Stimulated activated naive CD8-positive, alpha-beta T cell treated with anti-CD3 and anti-CD28 coated beads, Interleukin-15, amount 100 ng/mL, for 72 hours (primary cell): ENCODE data around the gene SDK2.
A peak's percentile ranks its signal among the peaks of the same experiment; 100 is the strongest.

Experiments
- ATAC-seq: fragments of 150-1000 bp; cut with Tn5 transposase; 2 replicates; pipeline ENCODE4 v1.10.0; 2021; ENCODE audit warnings: mild to moderate bottlenecking, moderate library complexity
- DNase-seq, 2 donors: peaks; one replicate each; pipeline ENCODE4 v3.0.0; 2021 to 2022
- H3K27ac Mint-ChIP-seq, 2 donors: one replicate each; pipeline ENCODE4 v1.8.0; 2022; ENCODE audit warnings: mild to moderate bottlenecking in 2 of 2, mixed read lengths in 2 of 2, moderate library complexity in 2 of 2
- H3K27me3 Mint-ChIP-seq: one replicate; pipeline ENCODE4 v1.8.0; 2022; ENCODE audit warnings: mixed read lengths
- H3K4me1 Mint-ChIP-seq: one replicate; pipeline ENCODE4 v1.8.0; 2022; ENCODE audit warnings: mild to moderate bottlenecking, mixed read lengths
- H3K4me3 Mint-ChIP-seq, 2 donors: one replicate each; pipeline ENCODE4 v1.8.0; 2022; ENCODE audit warnings: mild to moderate bottlenecking in 2 of 2, mixed read lengths in 2 of 2, moderate library complexity in 1 of 2
- H3K9me3 Mint-ChIP-seq, 2 donors: one replicate each; pipeline ENCODE4 v1.8.0; 2022; ENCODE audit warnings: mixed read lengths in 2 of 2

SDK2 gene

DNA sequence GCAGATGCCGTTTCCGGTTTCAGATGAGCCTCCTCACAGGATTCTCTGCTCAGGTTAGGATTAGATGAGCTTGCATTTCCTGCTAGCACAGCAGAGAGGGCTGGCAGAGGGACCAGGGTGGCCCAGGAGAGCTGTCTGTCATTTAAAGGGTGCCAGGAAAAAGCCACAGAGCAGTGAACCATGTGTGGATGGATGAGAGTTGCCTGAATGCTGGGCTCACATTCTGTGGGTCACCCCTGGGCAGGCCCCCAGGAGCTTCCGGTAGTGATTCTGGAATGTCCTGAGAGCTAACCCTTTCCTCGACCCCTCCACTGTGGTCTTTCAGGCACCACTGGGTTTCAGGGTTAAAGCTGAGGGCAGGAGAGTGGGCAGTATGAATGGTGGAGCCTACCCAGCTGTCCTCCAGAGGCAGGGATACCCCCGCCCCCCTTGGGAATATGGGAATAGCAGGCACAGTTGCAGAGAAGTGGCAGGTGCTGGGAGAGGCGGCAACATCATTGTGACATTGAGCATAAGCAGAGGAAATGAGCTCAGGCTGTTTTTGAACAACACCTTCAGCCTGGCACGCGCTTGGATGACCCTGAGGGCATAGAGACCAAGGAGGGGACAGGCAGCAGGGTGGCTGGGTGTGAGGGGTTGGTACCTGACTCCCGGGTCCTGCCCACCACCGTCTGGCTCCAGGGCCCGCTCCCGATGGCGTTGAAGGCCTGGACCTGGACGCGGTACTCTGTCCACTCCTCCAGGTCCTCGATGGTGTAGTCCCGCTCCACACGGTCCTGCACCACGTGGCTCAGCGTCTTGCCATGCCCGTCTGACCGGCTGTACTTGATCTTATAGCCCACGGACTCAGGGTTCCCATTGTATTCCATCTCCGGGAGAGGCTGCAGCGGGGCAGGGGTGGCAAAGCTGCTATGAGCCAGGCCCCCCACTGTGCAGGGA lies 249.5 kb downstream of the SDK2 start:
- Mint-ChIP-seq H3K4me3 (no peak overlapping the region), H3K27me3 (no peaks in the 10 kb centered on the region), H3K9me3 (no peaks in the 10 kb centered on the region), H3K27ac (no peak overlapping the region), H3K4me1 (no peaks in the 10 kb centered on the region)
- ATAC-seq: no peak
- DNase-seq: no peak

DNA sequence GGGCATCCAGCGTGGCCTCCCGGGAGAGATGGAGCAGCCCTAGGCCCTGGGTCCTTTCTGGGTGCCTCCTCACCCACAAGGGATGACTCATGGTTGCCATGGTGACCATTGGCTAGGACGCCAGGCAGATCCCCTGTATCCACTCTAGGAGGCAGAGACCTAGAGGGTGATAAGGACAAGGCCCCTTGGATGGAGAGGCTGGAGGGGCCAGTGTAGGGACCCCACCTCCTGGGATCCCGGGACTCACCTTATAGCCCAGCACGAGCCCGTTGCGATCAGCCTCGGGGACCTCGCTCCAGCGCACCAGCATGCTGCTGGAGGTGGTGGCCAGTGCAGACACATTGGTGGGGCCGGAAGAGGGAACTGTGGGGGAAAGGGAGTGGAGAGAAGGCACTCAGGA lies 250.3 kb downstream of the SDK2 start:
- Mint-ChIP-seq H3K9me3 (no peaks in the 10 kb centered on the region), H3K4me1 (no peaks in the 10 kb centered on the region), H3K27me3 (no peaks in the 10 kb centered on the region), H3K27ac (no peak overlapping the region), H3K4me3 (no peak overlapping the region)
- DNase-seq (no peak), ATAC-seq (no peak)

DNA sequence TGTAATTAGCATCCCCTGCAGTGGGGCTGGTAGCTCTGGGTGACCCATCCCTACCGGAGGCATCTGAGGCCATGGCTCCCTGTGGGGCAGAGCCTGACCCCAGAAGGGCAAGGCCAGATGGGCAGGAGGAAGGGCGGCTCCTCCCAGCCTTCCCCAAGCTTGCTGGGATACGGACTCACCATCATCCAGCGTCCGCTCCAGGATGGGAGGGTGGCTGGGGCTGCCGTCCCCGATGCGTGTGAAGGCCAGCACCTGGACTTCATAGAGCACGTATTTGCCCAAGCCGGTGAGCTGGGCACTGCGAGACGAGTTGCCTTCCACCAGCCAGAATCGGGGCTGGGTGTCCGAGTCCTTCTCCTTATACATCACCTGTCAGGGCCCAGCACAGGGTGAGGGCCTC lies 250.9 kb downstream of the SDK2 start:
- Mint-ChIP-seq H3K4me1 (no peaks in the 10 kb centered on the region), H3K4me3 (no peak overlapping the region), H3K27me3 (no peaks in the 10 kb centered on the region), H3K27ac (no peak overlapping the region), H3K9me3 (no peaks in the 10 kb centered on the region)
- DNase-seq (no peak), ATAC-seq (no peak)

DNA sequence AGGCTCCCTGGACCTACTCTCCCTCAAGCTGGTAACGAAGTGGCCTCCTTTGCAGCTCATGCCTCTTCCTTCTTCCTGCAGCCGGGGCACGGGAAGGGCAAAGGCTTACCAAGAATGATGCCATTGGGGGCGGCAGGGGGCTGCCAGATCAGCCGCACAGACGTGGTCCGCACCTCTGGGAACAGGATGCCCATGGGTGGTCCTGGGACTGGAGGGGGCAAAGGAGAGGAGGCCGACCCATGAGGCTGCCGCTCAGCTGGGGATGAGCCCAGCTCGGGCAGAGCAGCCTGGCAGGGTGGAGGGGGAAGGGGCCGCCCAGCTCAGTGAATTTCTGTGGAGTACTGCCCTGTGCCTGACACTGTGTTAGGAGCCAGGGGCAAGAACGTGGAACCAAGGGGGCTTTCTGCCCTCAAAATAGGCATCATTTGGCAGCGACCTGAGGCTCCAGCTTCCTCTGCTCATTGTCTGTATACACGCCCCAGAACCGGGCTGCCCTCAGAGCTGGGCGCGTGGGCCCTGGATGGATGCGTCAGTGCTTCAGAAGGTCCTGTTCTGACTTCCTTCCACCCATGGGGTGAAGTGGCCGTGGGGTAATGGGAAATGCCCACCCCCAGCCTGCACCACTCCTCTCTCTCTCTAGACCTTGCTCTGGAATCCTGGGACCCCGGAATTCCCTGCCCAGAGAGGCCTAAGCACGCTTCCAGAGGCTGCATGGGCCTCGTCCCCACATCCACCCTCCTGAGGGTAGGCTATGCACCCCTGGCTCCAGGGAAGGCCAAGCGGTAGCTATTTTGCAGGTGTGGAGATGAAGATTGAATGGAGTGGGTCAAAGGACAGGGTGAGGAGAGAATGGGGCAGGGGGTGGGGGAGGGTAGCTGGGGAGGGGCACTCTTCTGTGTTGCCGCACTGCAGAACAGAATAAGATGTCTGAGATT lies 252.6 kb downstream of the SDK2 start:
- H3K4me1 Mint-ChIP-seq: no peaks in the 10 kb centered on the region
- no peaks in the 10 kb centered on the region for H3K27me3 Mint-ChIP-seq
- peak overlapping the region in 1 of 2 donors; percentile 27 for H3K27ac Mint-ChIP-seq
- ATAC-seq: no peak
- no peak for DNase-seq
- no peak overlapping the region for H3K4me3 Mint-ChIP-seq
- no peaks in the 10 kb centered on the region for H3K9me3 Mint-ChIP-seq

DNA sequence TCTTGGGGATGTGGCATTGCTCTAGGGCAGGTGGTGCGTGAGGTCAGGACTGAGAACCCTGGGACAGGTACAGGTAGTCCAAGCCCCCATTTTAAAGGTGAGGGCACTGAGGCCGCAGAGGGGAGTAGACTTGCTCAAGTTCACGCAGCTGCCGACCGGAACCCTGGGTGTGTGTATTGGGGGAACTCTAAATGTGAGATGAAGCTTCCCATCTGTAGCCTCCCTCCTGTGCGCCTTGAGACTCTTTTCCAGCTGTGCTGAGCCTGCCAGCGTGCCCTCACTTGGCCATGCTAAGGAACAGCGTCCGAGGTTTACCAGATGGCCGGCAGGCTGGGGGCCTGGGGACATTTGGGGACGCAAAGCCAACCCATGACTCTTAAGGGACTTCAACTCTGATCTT lies 253.4 kb downstream of the SDK2 start:
- Mint-ChIP-seq H3K4me1 (no peaks in the 10 kb centered on the region), H3K9me3 (no peaks in the 10 kb centered on the region), H3K4me3 (no peak overlapping the region), H3K27me3 (no peaks in the 10 kb centered on the region), H3K27ac (no peak overlapping the region)
- DNase-seq (no peak), ATAC-seq (no peak)

DNA sequence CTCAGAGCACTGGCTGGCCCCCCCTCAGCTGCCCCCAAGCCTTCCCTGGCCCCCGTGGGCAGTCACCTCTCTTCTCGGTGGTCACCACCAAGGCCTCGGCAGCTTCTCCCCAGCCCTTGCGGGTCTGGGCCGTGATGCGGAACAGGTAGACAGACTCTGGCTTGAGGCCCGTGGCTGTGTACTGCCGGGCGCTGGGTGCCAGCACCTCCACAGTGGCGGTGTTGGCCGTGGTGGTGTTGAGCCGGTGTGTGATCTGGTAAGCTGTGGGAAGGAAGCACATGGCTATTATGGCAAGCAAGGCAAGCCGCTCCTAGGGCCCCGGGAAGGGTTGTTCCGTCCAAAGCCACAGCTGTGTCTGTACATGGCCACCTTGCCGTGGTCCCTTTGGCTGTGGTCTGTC lies 254.0 kb downstream of the SDK2 start:
- DNase-seq: no peak
- Mint-ChIP-seq H3K4me3 (no peak overlapping the region), H3K27ac (no peak overlapping the region), H3K4me1 (no peaks in the 10 kb centered on the region), H3K9me3 (no peaks in the 10 kb centered on the region), H3K27me3 (no peaks in the 10 kb centered on the region)
- no peak for ATAC-seq

DNA sequence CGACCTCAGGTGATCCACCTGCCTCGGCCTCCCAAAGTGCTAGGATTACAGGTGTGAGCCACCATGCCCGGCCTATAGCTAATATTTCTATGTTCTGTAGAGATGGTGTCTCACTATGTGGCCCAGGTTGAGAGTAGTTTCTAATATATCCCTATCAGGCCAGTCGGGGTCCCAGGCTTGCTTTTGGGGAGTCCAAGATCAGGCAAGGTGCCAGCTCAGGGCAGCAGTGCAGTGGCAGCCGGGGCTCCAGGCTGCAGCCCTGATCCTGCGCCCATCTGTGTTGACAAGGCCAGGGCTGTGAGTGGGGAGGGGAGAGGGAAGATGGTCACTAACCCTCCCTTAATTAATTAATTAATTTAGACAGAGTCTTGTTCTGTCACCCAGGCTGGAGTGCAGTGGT lies 254.8 kb downstream of the SDK2 start:
- Mint-ChIP-seq H3K4me1 (no peaks in the 10 kb centered on the region), H3K27me3 (no peaks in the 10 kb centered on the region), H3K27ac (peak overlapping the region in 1 of 2 donors; percentile 85), H3K9me3 (no peaks in the 10 kb centered on the region), H3K4me3 (no peak overlapping the region)
- ATAC-seq (no peak), DNase-seq (no peak)

DNA sequence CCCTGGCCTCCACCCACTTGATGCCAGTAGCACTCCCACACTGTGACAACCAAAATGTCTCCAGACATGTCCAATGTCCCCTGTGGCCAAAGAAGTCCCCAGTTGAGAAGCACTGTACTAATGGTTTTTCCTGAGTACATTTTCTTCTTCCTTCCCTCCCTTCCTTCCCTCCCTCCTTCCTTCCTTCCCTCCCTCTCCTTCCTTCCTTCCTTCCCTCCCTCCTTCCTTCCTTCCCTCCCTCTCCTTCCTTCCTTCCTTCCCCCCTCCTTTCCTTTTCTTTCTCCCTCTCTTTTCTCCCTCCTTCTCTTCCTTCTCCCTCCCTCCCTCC lies 255.7 kb downstream of the SDK2 start:
- DNase-seq (no peak), ATAC-seq (no peak)
- no peaks in the 10 kb centered on the region for H3K27me3 Mint-ChIP-seq
- no peak overlapping the region for H3K4me3 Mint-ChIP-seq
- no peaks in the 10 kb centered on the region for H3K4me1 Mint-ChIP-seq
- no peaks in the 10 kb centered on the region for H3K9me3 Mint-ChIP-seq
- no peak overlapping the region for H3K27ac Mint-ChIP-seq

DNA sequence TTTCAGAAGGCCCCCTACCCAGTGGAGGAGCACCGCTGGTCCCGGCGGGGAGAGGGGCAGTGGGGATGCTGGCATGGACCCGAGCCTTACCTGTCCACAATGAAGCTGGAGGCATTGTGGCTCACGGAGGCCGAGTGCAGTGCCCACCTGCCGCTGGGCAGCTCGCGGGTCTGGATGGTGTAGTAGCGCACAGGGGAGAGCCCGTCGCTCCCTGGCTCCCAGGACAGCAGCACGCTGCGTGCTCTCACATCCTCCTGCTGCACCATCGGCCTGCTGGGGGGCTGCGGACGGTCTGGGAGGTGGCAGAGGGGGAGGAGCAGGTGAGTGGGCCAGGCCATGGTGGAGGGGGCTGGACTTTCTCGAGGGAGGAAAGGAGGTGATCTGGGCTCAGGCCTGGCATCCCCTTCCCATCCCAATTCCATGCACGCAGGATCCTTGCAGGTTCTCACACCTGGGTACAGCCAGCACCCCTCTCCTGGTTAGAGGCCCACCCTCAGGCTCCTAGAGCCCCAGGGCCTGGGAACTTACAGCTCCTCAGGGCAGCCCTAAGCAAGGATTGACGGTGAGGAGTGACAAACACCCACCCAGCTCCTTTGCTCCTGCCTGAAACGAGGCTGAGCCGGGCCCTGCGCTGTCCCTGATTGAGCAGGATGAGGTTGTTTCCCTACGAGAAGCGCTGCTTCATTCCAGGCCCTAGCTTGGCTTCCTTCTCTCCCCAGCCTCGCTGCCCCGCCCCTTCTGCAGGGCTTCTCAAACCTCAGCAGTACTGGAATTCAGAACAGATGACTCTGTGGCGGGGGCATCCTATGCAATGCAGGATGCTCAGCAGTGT lies 256.3 kb downstream of the SDK2 start:
- Mint-ChIP-seq H3K9me3 (no peaks in the 10 kb centered on the region), H3K27me3 (no peaks in the 10 kb centered on the region), H3K4me1 (no peaks in the 10 kb centered on the region), H3K27ac (no peak overlapping the region), H3K4me3 (no peak overlapping the region)
- ATAC-seq (no peak), DNase-seq (no peak)

DNA sequence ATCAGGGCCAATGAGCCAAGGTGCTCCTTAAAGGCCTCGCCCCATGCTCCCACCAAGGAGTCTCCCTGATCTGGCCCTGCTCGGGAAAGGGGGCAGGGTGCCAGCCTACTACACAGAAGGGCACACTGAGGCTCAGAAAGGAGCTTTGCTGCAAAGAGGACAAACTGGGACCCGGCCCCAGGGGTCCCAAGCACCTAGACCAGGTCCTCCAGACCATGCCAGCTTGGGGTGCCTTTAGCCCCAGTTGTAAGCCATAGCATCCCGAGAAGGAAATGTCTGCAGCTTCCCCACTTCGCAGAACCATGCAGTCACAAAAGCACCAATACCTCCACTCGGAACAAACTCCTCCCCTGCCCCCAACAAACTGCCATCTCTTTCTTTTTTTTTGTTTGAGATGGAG lies 257.7 kb downstream of the SDK2 start:
- no peak for ATAC-seq

DNA sequence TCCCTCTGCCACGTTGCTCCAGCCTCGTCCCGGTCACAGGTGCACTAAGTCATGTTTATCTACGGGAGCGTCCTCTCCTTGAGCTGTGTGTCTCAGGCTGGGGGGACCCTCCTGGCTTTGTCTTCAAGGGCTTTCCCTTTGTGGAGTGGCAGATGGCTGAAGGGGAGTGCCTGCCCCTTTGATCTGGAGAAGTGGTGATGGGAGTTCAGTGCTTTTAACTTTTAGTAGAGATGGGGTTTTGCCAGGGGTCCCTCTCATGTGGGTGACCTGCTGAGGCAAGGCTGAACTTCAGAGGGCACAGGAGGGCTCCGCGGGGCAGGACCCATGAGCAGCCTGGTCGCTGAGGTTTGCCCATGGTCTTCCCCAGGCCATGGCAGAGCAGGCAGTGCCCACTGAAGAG lies 259.3 kb downstream of the SDK2 start:
- no peaks in the 10 kb centered on the region for H3K9me3 Mint-ChIP-seq
- H3K4me1 Mint-ChIP-seq: no peaks in the 10 kb centered on the region
- DNase-seq: no peak
- no peak overlapping the region for H3K27ac Mint-ChIP-seq
- H3K27me3 Mint-ChIP-seq: no peaks in the 10 kb centered on the region
- H3K4me3 Mint-ChIP-seq: no peak overlapping the region
- ATAC-seq: no peak

More for the DNA sequence above, 257.7 kb downstream of the SDK2 start:
- H3K27ac Mint-ChIP-seq: peak overlapping the region in 1 of 2 donors; percentile 28
- no peaks in the 10 kb centered on the region for H3K27me3 Mint-ChIP-seq
- no peaks in the 10 kb centered on the region for H3K9me3 Mint-ChIP-seq
- H3K4me3 Mint-ChIP-seq: no peak overlapping the region
- DNase-seq: no peak
- H3K4me1 Mint-ChIP-seq: no peaks in the 10 kb centered on the region

DNA sequence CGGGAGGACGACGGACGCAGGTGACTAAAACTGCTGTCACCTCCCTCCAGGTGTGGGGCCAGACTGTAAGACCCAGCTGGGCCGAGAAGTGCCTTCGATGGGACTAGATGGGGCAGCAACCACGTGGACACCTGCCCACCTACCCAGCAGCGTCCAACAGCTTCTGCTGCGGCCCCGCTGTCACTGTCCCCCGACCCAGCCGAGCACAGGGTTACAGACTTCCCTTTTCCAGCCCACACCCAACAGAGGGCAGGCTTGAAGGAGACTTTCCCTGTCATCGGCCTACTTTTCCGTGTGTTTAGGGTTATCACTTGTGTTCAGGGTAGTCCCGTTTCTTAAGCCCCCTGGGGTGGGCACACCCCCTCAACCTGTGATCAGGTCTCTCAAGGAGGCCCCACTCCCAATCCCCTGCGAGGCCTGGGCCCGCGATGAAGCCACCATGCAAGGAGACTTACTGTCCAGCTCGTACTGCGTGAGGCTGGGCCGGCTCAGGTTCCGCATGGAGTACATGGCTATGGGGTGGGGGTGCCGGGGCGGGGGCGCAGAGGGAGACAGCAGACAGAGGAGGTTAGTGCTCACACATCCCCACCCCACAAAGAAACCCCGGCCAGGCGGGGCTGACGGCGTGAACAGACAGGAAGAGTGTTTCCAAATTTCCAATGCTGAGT lies 263.7 kb downstream of the SDK2 start:
- no peak overlapping the region for H3K4me3 Mint-ChIP-seq
- no peaks in the 10 kb centered on the region for H3K27me3 Mint-ChIP-seq
- H3K9me3 Mint-ChIP-seq: no peaks in the 10 kb centered on the region
- DNase-seq (no peak), ATAC-seq (peak; percentile 18)
- no peaks in the 10 kb centered on the region for H3K4me1 Mint-ChIP-seq
- H3K27ac Mint-ChIP-seq: no peak overlapping the region

DNA sequence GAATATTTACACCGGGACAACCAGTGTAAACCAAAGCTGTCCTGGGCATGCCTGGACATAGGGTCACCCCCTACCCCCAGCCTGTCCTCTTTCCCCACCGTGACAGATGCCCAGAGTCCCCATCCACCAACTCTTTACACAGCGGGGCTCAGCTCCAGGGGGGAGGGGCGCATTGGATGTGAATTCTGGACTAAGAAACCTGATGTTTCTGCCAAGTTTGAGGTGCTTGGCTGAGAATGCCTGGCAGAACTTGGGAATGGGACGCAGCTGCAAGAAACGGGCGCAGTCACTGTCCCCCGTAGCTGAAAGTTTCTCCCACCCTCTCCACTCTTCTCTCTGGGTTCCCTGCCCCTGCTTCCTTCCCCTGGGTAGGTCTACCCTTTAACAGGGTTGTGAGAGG lies 264.4 kb downstream of the SDK2 start:
- H3K27ac Mint-ChIP-seq: no peak overlapping the region
- no peaks in the 10 kb centered on the region for H3K4me1 Mint-ChIP-seq
- H3K27me3 Mint-ChIP-seq: no peaks in the 10 kb centered on the region
- no peaks in the 10 kb centered on the region for H3K9me3 Mint-ChIP-seq
- no peak overlapping the region for H3K4me3 Mint-ChIP-seq
- ATAC-seq (no peak), DNase-seq (no peak)

DNA sequence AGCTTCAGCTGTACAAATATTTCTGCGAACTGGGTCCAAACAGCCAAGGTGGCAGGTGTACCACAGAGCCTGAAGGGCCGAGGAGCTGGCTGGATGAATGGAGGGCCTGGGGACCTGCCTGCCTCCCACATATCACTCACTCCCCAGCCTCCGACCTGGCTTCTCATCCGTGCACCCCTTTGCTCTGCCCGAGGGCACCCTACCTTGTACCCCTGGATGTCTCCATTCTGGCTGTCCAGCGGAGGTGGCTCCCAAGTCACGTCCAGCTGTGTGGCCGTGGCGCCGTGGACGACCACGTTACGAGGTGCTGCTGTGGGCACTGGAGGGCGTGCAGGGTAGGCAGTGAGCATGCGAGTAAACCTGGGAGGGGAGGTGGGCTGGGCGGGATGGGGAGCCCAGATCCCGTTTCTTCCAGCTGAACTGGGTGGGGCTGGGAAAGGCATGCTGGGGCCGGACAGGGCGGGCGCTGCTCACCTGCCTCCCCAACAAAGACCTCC lies 265.2 kb downstream of the SDK2 start:
- DNase-seq (no peak), ATAC-seq (no peak)
- H3K4me3 Mint-ChIP-seq: no peak overlapping the region
- H3K4me1 Mint-ChIP-seq: no peaks in the 10 kb centered on the region
- H3K27me3 Mint-ChIP-seq: no peaks in the 10 kb centered on the region
- H3K27ac Mint-ChIP-seq: no peak overlapping the region
- no peaks in the 10 kb centered on the region for H3K9me3 Mint-ChIP-seq

DNA sequence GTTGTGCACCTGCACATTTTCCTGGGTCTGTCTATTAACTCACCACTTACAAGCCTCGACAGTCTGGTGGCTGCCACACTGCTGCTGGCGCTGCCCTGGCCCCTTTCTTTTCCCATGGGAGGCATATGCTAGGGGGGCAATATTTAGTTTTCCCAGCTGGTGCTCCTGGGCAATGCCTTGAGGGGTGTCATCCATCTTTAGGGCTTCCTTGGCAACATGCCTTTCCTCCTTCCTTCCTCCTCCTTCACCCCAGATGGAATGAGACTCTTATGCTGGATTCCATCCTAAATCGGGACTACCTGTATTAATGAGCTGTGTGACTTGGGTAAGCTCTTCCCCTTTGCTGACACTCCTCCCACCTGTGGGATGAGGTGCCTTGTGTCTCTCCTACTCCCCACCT lies 267.6 kb downstream of the SDK2 start:
- ATAC-seq (no peak), DNase-seq (no peak)
- Mint-ChIP-seq H3K4me1 (no peaks in the 10 kb centered on the region), H3K27me3 (no peaks in the 10 kb centered on the region), H3K4me3 (no peak overlapping the region), H3K9me3 (no peaks in the 10 kb centered on the region), H3K27ac (no peak overlapping the region)
